ENCODE measurements around the gene RPL26.
"Not testable (repeated sequence)": the region's sequence is repeated elsewhere in the genome, so short reads cannot be mapped to it uniquely, and the experiment has no call there.

The RPL26 gene

DNA sequence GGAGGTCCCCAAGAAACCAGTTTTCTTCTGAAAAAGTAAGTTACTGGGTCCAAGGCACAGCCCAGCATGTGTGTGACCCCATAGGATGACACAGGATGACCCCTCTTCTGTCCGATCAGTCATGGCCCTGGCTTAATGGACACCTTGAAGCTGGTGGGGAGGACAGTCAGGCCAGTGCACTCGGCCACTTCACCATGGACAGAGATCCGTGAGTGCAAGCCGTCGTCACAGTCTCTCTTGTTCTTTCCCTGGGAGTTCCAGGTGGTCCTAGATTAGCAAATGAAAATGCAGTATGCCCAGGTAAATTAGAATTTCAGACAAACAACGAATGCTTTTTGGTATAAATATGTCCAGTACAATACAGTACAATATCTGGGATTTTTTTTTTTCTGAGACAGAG, 16.0 kb upstream of the RPL26 start:
- H3K4me3 ChIP-seq (ENCODE audit: low read depth, low read length): no peak overlapping the region
- TF ChIP-seq, protein P1, sequence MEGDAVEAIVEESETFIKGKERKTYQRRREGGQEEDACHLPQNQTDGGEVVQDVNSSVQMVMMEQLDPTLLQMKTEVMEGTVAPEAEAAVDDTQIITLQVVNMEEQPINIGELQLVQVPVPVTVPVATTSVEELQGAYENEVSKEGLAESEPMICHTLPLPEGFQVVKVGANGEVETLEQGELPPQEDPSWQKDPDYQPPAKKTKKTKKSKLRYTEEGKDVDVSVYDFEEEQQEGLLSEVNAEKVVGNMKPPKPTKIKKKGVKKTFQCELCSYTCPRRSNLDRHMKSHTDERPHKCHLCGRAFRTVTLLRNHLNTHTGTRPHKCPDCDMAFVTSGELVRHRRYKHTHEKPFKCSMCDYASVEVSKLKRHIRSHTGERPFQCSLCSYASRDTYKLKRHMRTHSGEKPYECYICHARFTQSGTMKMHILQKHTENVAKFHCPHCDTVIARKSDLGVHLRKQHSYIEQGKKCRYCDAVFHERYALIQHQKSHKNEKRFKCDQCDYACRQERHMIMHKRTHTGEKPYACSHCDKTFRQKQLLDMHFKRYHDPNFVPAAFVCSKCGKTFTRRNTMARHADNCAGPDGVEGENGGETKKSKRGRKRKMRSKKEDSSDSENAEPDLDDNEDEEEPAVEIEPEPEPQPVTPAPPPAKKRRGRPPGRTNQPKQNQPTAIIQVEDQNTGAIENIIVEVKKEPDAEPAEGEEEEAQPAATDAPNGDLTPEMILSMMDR (IDR thresholded peaks at IDR 0.05; ENCODE audit: borderline replicate concordance, insufficient read depth, low read depth, low read length): no peak

- TF ChIP-seq, protein P1 (IDR thresholded peaks at IDR 0.05; ENCODE audit: borderline replicate concordance, insufficient read depth, low read depth, low read length): no peak
- H3K4me3 ChIP-seq (ENCODE audit: low read depth, low read length): no peak within 1 kb of the TSS
Observed at GRCh38 chr17:8397636-8398035, 14.6 kb upstream of the RPL26 start, which contains the start of gene RNF222. TSS of gene RNF222 (minus strand) at chr17:8397827. CDS start at chr17:8393461, 4,366 bp downstream.

- not testable (repeated sequence) for H3K4me3 ChIP-seq (ENCODE audit: low read depth, low read length)
Observed at GRCh38 chr17:8394497-8394896, 11.5 kb upstream of the RPL26 start.

GRCh38 chr17:8393470-8394231, 10.7 kb upstream of the RPL26 start:
- H3K4me3 ChIP-seq (ENCODE audit: low read depth, low read length): no peak overlapping the region
- TF ChIP-seq, protein P1 (IDR thresholded peaks at IDR 0.05; ENCODE audit: borderline replicate concordance, insufficient read depth, low read depth, low read length): no peak

- TF ChIP-seq, protein P1 (IDR thresholded peaks at IDR 0.05; ENCODE audit: borderline replicate concordance, insufficient read depth, low read depth, low read length): no peak
- no peak overlapping the region for H3K4me3 ChIP-seq (ENCODE audit: low read depth, low read length)
Observed at GRCh38 chr17:8392674-8393469, 9.9 kb upstream of the RPL26 start.

GRCh38 chr17:8392274-8392673, 9.3 kb upstream of the RPL26 start:
- no peak overlapping the region for H3K4me3 ChIP-seq (ENCODE audit: low read depth, low read length)

DNA sequence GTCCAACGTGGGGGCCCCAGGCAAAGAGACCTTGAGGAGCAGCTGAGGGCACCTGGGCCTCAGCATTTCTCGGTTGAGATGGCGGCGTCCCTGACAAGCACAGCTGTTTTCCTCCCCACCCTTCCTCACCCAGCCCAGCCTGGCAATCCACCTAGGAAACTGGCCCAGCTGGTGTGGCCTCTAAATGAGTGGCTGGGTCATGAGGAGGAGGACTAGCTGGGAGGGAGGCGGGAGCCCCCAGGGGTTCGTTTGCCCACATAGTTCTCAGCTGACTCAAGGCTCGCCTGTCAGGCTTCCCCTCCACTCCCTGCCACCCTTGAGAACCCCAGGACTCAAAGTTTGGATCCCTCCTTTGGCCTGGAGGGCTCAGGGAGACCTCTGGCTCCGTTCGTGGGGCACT, 8.7 kb upstream of the RPL26 start:
- TF ChIP-seq, protein P1 (IDR thresholded peaks at IDR 0.05; ENCODE audit: borderline replicate concordance, insufficient read depth, low read depth, low read length): no peak
- no peak overlapping the region for H3K4me3 ChIP-seq (ENCODE audit: low read depth, low read length)

More at GRCh38 chr17:8392274-8392673, 9.3 kb upstream of the RPL26 start:
- TF ChIP-seq, protein P1 (IDR thresholded peaks at IDR 0.05; ENCODE audit: borderline replicate concordance, insufficient read depth, low read depth, low read length): no peak
